ENCODE data around the gene TPSB2. TPM values are rescaled to one million over a fixed set of nuclear protein-coding genes. Genes with fewer than 3 reads are reported as not detected.

Gene TPSB2
- total RNA-seq = not detected in 2 replicates

DNA sequence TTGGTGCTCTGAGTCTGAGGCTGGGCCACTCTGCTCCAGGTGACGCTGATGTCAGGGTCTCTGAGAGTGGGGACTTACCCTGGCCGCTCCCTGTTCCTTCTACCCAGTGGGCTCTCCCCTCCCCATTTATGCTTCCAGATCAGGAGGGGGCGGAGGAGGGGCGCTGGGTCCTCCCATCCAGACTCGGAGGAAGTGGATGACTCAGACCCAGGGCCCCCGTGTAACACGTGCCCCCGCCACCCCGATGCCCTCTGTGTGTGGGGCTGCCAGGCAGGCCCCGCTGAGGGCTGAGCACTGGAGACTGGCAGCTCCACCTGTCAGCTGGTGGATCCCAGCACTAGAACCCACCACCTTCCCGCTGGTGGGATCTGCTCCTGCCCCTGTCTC lies at the start of gene TPSB2:
Gene TPSB2, minus strand, starts transcription at position 101 of the 387 bp plus-strand sequence. CDS start 233 bp downstream, outside the sequence.

DNA sequence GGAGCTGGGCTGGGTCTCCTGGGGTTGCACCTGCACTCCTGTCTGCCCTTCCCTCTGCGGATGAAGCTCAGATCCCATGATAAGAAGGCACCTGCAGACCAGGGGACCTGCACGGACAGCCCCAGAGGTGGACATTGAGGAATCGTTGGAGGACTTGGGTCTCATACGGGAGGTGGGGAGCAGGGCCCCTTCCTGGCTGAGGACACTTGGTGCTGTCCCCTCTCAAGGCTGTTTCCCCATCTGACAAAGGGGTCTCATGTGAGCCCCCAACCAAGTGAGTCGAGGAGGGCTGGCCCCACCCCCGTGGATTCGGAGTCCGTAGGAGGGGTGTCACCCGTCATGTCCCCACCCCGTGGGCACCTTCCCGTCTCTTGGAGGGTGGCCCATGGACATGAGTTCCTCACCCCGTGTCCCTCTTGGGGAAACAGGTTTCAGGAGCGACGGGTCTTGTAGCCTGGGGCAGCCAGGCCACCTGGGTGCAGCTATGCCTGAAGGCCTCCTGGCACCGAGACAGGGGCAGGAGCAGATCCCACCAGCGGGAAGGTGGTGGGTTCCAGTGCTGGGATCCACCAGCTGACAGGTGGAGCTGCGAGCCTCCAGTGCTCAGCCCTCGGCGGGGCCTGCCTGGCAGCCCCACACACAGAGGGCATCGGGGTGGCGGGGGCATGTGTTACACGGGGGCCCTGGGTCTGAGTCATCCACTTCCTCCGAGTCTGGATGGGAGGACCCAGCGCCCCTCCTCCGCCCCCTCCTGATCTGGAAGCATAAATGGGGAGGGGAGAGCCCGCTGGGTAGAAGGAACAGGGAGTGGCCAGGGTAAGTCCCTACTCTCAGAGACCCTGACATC lies 25.5 kb upstream of the TPSB2 start, which contains the start of gene TPSD1:
Gene TPSD1, plus strand, starts transcription at position 794 of the 847 bp plus-strand sequence. CDS start 212 bp downstream, outside the sequence.

DNA sequence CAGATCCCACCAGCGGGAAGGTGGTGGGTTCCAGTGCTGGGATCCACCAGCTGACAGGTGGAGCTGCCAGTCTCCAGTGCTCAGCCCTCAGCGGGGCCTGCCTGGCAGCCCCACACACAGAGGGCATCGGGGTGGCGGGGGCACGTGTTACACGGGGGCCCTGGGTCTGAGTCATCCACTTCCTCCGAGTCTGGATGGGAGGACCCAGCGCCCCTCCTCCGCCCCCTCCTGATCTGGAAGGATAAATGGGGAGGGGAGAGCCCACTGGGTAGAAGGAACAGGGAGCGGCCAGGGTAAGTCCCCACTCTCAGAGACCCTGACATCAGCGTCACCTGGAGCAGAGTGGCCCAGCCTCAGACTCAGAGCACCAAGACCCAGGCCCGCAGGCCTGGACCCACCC lies 10.5 kb upstream of the TPSB2 start, which contains the start of gene TPSAB1:
Gene TPSAB1, plus strand, starts transcription at position 270 of the 400 bp plus-strand sequence. CDS start 234 bp downstream, outside the sequence.

DNA sequence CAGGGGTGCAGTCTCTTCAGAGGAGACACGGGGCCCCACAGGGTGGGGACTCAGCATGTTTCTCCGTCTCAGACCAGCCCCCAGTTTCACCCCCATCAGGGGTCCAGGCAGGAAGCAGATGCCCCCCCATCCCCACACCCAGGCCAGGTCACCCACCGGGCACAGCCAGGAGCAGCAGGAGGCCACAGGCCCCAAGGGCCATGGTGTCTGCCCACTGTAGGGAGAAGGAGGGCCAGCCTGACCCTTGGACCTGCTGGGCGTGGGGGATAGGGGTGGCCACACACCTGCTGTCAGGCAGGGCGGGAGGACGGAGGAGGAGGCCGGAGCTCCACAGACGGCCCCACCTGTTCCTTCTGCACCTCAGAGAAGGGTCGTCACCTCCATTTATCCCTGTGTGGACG lies 4.9 kb downstream of the TPSB2 start, which contains the start of gene TPSG1:
Gene TPSG1, minus strand, starts transcription at position 218 of the 401 bp plus-strand sequence. Its CDS starts 16 bp downstream, at position 202.

Other genes with a start within 250 kb of the TPSB2 start
- gene SOX8, start 248.4 kb downstream of the TPSB2 start, total RNA-seq = not detected in 2 replicates
- not detected in 2 replicates for gene SSTR5, start 157.4 kb downstream of the TPSB2 start, total RNA-seq
- not detected in 2 replicates for gene C1QTNF8, start 133.9 kb downstream of the TPSB2 start, total RNA-seq
- under 0.01 and 0.24 TPM in 2 replicates for gene CACNA1H, start 77.1 kb downstream of the TPSB2 start, total RNA-seq
- not detected in 2 replicates for gene TPSG1, start 4.9 kb downstream of the TPSB2 start, total RNA-seq
- gene TPSAB1, start 10.5 kb upstream of the TPSB2 start, total RNA-seq = not detected in 2 replicates
- gene TPSD1, start 25.9 kb upstream of the TPSB2 start, total RNA-seq = not detected in 2 replicates
- 39.9 and 50.1 TPM in 2 replicates for gene UBE2I, start 79.5 kb upstream of the TPSB2 start, total RNA-seq
- 0.24 and 0.85 TPM in 2 replicates for gene BAIAP3, start 103.5 kb upstream of the TPSB2 start, total RNA-seq
- gene TSR3, start 121.7 kb upstream of the TPSB2 start, total RNA-seq = 114 and 120 TPM in 2 replicates
- 34.9 and 37.1 TPM in 2 replicates for gene GNPTG, start 121.7 kb upstream of the TPSB2 start, total RNA-seq
- gene UNKL, start 184.5 kb upstream of the TPSB2 start, total RNA-seq = 2.3 and 4.1 TPM in 2 replicates
- 14.7 and 16.1 TPM in 2 replicates for gene UQCC4, start 190.6 kb upstream of the TPSB2 start, total RNA-seq
- gene PERCC1, start 200.9 kb upstream of the TPSB2 start, total RNA-seq = not detected in 2 replicates
- 0.24 and 0.43 TPM in 2 replicates for gene CCDC154, start 214.4 kb upstream of the TPSB2 start, total RNA-seq
- gene CLCN7, start 244.8 kb upstream of the TPSB2 start, total RNA-seq = 56.5 and 80.7 TPM in 2 replicates